H4 (cell line): ENCODE measurements around the gene SNTG2. TPM values are rescaled to one million over a fixed set of nuclear protein-coding genes. Genes with fewer than 3 reads are reported as not detected.

Source experiments
- DNase-seq: peaks from one replicate; pipeline ENCODE4 v3.0.0-alpha.2; 2015; ENCODE audit warnings: low spot score
- total RNA-seq: library from RNA; depleted of rRNA; stranded (reverse); fragments of >200 nt; shearing (Covaris generic); gene quantifications from 2 replicates; pipeline ENCODE4 v1.2.3, GENCODE V29; 2014

SNTG2 gene
- total RNA-seq, 1 experiment from 2014 or later: not detected

DNA sequence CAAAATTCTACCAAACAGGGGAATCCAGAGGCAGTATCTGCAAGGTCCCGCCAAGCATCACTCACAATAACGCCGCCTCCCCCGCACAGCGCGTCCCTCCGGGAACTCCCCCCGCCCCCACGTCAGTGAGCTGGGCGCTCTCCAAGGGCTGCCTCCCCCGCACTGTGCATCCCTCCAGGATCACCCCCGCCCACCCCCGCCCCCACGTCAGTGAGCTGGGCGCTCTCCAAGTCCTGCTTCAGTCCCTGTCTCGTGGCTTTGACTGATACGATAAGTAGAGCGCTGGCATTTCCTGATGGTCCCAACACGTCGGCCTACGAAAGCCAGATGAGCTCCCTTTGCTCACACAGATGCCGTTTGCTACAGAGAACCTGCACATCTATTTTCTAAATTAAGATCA lies 331.9 kb downstream of the SNTG2 start:
- no peak for DNase-seq

DNA sequence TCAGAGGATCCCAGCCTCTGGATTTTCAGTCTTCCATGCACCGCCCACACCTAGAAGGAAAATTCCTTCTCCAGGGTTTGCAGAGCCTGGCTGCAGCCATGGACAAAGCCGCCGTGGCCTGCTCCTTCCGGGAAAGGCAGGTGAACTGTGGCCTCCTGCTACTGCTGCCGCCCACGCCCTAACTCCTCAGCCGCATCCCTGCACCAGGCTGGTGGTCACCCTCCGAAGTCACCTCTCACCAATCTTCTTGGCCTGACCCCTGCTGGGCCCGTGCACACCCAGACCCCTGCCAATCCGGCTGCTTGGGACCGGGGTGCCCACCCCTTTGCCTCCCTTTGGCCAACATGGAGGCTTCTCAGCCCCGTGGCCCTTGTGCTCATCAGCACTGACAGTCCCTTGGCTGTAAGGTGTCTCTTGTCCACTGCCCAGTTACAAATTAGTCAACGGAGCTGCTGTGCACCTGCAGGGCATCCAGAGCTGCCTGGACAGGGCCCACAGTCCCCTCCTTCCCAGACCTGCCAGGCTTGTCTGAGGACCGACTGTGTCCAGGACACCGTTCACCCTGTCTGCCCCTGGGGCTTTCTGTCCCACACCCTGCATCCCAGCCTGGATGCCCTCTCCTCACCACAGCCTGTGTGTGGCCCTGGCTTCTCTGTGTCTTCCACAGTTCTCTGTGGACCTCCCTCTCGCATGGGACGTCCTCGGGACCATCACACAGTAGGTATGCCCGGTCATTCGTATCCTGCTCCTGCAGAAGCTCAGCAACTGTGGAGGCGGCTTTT lies 332.6 kb downstream of the SNTG2 start:
- DNase-seq: no peak

DNA sequence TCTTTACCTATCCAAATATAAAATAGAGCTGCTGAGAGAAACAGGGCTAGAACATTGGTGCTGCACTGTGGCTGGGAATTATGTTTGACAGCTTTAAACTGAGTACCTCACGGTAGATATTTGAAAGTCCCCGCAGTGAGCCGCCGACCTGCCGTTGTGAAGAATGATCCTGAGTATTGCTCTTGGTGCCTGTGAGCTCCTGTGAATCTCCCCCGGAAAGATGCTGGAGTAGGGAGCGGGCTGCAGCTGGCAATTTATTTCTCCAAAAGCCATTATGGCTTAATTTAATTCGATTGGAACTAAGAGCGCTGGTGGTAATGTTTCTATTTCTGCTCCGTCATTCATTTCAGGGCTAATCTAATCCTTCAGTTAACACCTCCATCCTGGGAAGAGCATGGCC lies 333.2 kb downstream of the SNTG2 start:
- no peak for DNase-seq

DNA sequence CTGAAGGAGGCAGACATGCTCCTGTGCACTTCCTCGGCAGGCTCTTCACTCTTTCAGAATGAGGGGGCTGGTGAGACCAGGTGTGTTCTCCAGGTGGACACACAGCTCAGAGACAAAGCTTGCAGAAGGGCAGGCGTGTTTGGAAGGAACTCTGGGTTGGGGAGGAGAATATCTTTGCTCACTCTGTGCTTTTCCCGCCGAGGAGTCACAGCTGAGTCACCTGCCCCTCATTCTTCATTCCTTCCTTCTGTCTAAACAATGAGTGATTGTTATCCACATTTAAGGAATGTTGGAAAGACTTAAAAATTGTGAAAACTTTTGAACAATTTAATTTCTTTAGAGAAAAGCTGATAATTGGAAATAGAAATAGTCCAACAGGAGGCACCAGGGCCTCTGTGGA lies 336.3 kb downstream of the SNTG2 start:
- no peak for DNase-seq

DNA sequence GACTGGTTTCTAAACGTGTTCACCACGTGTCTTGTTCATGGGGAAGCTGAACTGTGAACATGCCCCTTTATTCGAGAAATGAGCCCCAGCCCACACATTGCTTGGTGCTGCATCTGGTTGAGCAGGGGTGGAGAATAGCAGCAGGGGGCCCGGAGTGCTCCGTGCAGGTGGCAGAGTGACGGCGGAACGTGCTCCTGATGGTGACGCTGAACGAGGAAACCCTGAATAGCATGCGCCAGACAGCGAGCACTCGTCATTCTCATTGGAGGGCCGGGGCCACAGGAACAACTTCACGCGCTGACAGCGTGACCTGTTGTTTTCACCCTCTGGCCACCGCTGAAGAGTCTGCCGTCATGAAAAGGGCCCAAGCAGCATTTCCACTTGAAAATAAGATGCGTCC lies 336.8 kb downstream of the SNTG2 start:
- DNase-seq: no peak

DNA sequence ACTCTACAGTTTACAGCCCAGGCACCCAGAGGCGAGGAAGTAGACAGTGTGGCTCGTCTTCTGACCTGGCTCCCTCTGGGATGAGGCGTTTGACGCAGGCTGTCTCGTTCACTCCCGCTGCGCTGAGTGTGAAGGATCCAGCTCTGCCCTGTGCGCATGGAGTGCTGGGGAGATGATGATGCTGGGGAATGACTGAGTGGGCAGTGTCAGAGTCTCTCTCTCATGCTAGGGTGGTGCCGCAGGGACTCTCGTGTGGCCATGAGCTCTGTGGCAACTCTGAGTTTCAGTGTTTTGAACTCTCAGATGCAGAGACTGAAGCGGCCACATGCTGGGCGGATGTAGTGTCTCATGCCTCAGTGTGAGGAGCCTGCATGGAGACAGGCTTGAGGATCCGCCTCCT lies 344.3 kb downstream of the SNTG2 start:
- DNase-seq: no peak

DNA sequence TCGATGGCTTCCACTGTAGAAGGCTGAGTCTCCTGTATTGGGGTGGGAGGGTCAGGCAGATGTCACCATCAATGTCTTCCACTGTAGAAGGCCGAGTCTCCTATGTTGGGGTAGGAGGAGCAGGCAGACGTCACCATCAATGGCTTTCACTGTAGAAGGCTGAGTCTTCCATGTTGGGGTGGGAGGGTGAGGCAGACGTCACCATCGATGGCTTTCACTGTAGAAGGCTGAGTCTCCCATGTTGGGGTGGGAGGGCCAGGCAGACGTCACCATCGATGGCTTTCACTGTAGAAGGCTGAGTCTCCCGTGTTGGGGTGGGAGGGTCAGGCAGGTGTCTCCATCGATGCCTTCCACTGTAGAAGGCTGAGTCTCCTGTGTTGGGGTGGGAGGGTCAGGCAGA lies 345.1 kb downstream of the SNTG2 start:
- no peak for DNase-seq

DNA sequence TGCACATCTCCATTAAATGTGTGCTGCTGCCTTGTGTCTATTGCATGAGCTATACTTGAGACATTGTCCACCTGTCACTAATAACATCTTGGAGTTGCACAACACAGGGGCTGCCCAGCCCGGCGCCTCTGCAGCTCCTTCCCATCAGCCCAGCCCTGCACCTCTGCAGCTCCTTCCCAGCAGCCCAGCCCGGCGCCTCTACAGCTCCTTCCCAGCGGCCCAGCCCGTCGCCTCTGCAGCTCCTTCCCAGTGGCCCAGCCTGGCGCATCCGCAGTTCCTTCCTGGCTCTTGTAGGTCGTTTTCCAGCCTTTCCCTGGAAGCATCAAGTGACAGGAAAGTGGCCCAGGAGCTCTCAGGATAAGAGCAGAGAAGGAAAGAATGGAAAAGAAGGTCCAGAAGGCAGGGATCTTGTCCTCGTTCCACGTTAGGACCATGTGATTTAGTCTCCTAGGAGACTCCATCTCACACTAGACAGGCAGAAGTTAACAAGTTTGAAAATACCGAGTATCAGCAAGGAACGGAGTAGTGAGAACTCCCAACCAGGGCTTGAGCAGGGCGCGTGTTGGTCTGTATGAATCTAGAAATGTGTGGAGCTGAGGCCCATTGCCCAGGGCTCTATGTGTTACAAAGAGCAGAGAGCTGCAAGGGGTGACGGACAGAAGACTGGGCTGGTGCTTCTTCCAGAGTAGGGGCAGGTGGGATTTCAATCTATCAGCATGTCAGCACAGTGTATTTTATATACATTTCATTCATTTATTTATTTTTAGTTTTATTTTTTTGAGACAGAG lies 346.9 kb downstream of the SNTG2 start:
- DNase-seq: no peak

DNA sequence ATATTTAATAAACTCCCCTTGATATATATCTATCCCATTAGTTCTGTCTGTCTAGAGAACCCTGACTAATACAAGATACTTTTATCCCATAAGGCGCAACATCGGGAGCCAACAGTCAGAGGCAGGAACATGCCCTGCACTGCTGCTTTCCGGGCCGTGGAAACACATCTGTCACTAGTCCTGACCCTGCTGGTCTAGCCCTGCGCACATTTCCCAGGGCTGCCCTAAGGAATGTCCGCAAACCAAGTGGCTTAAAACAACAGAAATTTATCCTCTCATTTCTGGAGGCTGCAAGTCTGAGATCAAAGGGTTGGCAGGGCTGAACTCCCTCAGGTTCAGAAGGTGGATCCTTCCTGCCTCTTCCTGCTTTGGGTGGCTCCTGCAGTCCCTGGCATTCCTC lies 348.4 kb downstream of the SNTG2 start:
- no peak for DNase-seq

DNA sequence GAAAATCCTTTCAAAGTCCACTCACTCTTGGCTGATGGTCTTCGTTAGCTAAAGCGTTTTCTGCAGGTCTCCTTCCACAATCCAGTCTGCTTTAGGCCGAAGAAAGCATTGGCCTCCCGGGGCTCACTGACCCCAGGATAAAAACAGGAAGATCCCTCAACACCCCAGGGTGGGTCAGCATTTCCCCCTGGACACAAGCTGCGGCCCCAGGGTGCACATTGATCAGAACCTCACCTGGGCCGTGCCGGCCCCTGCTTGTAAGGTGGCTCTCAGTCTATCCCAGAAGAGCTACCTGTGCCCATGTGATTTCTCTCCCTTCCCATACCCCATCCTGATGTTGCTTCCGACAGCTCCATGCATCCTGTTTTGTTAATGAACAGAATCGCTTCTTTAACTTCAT lies 349.6 kb downstream of the SNTG2 start:
- no peak for DNase-seq

DNA sequence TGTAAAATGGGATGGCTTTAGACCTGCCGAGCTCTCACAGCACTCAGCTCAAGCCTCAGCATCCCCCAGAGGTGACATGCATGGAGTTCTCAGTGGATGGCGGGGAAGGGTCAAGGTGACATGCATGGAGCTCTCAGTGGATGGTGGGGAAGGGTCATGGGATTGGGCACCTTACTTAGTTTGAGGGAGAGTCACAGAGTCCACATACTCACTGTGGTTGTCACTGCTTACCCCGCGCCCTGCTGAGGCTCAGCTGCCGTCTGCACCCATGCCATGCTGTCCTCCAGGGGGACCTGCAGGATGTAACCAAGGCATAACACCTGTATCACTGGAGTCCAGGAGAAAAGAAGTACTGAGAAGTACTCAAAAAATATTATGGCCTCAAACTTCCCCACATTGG lies 350.4 kb downstream of the SNTG2 start:
- DNase-seq: no peak

DNA sequence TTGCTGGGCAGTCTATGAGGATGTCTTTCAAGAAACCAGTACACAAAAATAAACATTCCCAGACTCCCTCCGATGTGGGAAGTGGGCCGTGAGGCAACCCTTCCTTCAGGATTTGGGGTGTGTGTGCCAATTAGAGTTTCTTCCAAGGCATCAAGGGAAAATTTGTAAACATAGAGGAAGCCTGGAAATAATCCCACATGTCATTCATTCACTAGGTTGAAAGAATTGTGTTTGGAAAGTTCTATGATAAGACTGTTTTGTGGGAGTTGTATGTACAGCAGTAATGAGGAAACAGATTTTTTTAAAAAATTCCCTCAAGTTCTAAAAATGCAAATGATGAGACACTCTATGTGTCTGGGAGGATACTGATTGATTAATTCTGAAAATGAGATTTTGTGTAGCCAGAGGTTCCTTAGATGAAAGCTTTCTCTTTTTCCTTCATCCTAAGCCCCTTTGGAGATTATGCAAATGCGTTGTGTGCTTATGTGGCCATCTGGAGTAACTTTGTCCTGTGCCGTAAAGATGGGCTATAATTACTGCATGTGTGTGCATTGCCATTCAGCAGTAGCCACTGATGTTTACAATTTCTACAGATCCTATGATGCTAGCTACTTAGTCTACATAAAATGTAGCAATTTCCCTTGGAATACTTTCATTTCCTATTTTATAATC lies 354.8 kb downstream of the SNTG2 start:
- DNase-seq: no peak

DNA sequence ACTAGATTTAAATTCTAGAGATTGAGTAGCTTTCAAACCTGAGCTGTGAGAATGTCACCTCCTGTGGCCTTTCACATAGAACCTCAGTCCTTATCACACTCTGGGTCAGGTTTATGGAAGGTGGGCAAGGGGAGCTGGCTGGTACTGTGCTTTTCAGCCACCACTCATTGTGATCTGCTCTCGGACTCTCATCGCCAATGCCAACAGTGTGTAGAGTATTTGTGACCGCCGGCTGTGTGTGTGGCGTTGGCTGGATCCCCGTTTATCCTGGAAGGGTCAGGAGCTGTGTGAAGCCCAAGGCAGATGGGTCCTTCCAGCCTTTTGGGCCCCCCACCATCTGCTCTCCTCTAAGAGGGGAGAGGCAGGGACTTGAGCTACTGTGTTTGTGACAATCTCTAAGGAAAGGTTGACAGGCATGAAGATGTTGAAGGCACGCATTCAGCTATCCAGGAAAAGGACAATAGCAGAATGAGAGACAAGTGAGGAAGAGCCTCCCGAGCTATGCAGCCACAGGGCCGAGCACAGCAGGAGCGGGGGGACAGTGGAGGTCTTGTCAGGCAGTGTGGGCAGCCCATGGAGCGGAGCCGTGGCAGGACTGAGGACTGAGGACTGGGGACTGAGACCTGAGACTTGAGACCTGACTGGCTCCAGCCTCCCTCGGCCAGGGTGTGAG lies 355.5 kb downstream of the SNTG2 start:
- no peak for DNase-seq

DNA sequence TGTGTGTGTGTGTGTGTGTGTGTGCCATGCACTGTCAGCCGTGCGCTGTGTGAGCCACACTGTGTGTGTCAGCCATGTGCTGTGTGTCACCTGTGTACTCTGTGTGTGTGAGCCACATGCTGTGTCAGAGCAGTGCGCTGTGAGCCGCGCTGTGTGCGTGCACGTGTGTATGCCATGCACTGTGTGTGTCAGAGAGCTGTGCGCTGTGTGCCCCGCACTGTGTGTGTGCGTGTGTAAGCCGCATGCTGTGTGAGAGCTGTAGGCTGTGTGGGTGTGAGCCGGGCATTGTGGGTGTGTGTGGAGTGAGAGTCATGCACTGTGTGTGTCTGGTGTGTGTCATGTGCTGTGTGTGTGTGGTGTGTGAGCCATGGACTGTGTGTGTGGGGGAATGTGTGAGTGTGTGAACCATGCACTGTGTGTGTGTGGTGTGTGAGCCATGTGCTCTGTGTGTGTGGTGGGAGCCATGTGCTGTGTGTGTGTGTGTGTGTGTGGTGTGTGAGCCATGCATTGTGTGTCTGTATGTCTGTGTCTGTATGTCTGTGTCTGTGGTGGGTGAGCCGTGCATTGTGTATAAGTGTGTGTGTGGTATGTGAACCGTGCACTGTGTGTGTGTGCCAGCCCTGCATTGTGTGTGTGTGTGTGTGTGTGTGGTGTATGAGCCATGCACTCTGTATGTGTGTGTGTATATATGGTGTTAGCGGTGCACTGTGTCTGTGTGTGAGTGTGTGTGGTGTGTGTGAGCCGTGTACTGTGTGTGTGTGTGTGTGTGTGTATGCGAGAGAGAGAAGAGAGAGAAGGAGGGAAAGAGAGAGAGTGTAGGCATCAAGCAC lies 356.3 kb downstream of the SNTG2 start:
- no peak for DNase-seq

DNA sequence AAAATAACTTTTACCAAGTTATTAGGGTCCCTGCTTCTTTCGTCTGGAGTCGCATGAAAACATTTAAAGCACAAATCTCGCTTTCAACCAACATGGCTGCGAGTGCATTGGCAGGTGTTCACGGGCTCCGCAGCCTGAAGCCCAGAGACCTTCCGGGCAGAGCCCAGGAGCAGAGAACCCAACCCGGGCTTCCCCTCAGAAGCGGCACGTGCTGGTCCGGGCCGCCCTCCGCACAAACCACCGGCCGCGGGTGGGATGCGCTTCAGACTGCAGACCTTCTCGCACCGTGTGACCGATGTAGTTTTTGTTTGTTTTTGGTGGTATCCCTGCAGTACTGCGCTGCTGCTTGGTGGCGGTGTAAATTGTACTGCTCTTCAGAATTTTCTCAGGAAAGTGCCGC lies 357.0 kb downstream of the SNTG2 start:
- DNase-seq: no peak

DNA sequence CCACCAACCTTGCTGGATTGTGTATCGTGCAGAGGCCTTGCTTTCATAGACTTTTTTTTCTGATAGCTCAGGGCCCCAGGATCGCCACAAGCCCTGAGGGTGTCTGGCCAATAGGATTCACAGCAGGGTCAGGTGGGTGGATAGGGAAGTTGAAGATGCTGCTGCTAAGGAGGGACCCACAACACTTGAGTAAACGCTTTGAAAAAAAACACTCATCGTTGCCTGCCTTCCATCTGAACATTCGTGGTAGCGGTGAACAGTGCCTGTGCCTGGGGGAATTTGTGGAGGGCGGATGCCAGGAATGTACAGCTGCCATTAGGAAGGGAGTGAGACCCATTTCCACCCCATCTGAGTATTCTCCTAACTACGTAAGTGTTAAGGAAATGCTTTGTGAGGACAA lies 358.0 kb downstream of the SNTG2 start:
- DNase-seq: no peak

DNA sequence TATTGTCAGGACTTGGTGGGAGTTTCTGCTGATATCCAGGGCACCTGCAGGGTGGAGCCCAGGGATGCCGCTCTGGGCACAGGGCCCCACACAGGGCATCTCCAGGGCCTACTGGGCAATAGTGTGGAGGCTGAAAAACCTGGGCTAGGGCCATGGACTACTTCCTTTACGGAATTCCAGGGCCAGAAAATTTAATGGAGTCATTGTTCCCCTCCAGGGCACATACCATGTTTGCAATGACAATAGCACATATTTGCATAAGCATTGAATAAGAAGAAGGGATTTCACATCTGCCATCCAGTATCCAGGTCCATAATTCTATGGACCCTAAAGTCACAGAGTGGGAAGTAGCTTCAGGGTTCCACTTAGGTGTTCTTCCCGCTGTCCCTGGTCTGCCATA lies 358.9 kb downstream of the SNTG2 start:
- DNase-seq: no peak

DNA sequence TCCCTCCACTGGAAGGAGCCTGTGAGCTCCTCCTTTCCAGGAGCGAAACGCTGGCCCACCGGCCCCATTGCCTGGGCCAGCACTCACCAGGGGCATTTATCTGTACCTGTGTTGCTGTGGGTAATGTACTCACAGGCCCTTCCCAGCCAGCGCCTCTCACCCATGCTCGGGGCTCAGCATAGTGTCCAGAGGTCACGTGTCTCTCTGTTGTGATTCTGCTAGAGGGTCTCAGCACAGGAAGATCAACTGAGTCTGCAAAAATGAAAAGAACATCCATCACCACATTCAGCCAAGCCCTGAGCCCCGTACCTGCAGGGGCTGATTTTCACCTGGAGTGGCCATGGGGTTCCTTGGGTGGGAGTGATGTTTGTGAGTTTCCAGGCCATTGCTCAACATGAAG lies 359.6 kb downstream of the SNTG2 start:
- no peak for DNase-seq

DNA sequence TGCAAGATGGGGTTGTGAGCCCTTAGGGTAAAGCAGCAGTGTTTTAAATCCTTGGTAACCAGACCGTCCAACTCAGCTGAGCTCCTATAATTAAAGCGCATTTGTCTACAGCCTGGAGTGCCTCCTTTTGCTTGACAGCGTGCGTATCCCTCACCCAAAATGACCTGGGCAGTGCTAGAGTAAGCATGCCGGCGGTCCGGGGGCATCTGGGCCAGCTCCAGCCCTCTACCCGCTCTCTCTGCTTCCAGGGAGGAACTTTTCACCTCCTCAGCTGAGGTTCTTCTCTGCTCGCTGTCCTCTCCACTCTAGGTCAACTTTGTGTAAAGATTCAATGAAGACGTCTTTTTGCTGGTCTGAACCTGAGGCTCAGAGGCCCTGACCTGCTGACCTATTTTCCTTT lies 360.2 kb downstream of the SNTG2 start:
- DNase-seq: no peak

DNA sequence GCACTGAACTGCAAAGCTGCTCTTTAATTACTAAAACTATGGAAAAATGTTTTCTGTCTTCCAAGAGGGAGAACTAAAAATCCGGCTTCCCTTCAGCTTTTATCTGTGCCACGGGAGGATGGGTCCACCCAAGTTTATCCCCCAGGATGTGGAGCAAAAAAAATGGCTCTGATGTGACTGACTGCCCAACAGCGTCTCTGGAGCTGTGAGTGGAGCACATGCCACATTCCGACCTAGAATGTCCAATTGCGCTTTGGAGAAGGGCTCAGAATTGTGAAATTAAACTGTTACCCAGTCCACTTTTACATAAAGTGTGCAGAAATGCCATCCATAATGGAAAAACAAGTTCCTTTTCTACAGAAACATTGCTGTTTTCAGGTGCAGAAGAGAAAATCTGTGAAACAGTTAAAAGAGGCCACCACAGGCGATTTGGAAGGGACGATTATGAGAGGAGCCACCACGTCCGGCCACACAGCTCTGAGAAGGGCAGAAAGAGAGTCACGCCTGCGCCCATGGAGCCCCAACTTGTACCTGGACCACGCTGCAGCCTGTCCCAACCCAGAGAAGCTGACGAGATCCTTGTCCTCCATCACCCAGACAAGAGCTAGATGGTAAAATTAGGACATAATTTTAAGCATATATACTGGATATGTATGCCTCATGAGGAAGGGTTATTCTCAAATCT lies 362.7 kb downstream of the SNTG2 start:
- DNase-seq: no peak

DNA sequence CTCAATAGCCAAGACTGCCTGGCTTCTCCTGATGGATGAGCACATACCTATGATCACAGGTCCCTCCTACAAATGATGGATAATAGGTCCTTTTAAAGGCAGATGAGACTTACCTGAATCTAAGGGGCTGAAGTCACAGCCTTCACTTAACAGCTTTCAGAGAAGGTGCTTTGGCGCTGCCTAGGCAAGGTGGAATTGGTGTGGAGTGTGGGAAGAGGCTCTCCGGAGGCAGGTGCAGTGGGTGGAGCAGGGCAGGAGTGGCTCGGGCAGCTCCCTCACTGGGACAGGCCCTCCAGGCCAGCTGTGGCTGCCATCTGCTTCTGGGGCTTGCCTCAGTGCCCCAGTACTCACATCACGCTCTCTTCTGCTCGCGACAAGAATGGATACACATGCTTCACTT lies 363.6 kb downstream of the SNTG2 start:
- no peak for DNase-seq
